ENCODE measurements around the gene KRTAP4-16.
"Not testable (repeated sequence)": the region's sequence is repeated elsewhere in the genome, so short reads cannot be mapped to it uniquely, and the experiment has no call there.

The KRTAP4-16 gene

GRCh38 chr17:41069031-41069430, 33.0 kb downstream of the KRTAP4-16 start:
- DNase-seq: no peak

- no peak for DNase-seq
Measured at GRCh38 chr17:41067281-41067680, 34.7 kb downstream of the KRTAP4-16 start.

- no peak for DNase-seq
Measured at GRCh38 chr17:41065829-41066624, 36.0 kb downstream of the KRTAP4-16 start, which contains the start of gene KRTAP2-4. TSS of gene KRTAP2-4 (minus strand) at chr17:41065879. CDS start at chr17:41065845, 34 bp downstream.

GRCh38 chr17:41065016-41065689, 36.9 kb downstream of the KRTAP4-16 start:
- not testable (repeated sequence) for DNase-seq

- no peak for DNase-seq
Measured at GRCh38 chr17:41064301-41064700, 37.7 kb downstream of the KRTAP4-16 start.

GRCh38 chr17:41063449-41063848, 38.6 kb downstream of the KRTAP4-16 start:
- no peak for DNase-seq

GRCh38 chr17:41061964-41062363, 40.0 kb downstream of the KRTAP4-16 start:
- DNase-seq: no peak

GRCh38 chr17:41060052-41060604, 41.9 kb downstream of the KRTAP4-16 start, which contains the start of gene KRTAP2-3:
TSS of gene KRTAP2-3 (minus strand) at chr17:41060114. CDS start at chr17:41060050, 64 bp downstream.
- DNase-seq: no peak

- not testable (repeated sequence) for DNase-seq
Measured at GRCh38 chr17:41059276-41060051, 42.5 kb downstream of the KRTAP4-16 start.

GRCh38 chr17:41058741-41059140, 43.3 kb downstream of the KRTAP4-16 start:
- no peak for DNase-seq

- DNase-seq: no peak
Measured at GRCh38 chr17:41057547-41057946, 44.5 kb downstream of the KRTAP4-16 start.

GRCh38 chr17:41055130-41055529, 46.9 kb downstream of the KRTAP4-16 start, which contains the start of gene KRTAP2-2:
TSS of gene KRTAP2-2 (minus strand) at chr17:41055230. CDS start at chr17:41055211, 19 bp downstream.
- DNase-seq: not testable (repeated sequence)

- DNase-seq: not testable (repeated sequence)
Measured at GRCh38 chr17:41054556-41054955, 47.5 kb downstream of the KRTAP4-16 start.

GRCh38 chr17:41054025-41054424, 48.0 kb downstream of the KRTAP4-16 start:
- DNase-seq: no peak

GRCh38 chr17:41052566-41052965, 49.4 kb downstream of the KRTAP4-16 start:
- DNase-seq: no peak
